HG03571 (cell line): ENCODE results near the gene AP2M1.
"Not testable (repeated sequence)": the region's sequence is repeated elsewhere in the genome, so short reads cannot be mapped to it uniquely, and the experiment has no call there.

Experiments
- ATAC-seq: cut with Tn5 transposase; IDR thresholded peaks from one replicate; pipeline ENCODE4 v1.9.1; 2021; ENCODE audit not compliant: unreplicated experiment

AP2M1 gene

DNA sequence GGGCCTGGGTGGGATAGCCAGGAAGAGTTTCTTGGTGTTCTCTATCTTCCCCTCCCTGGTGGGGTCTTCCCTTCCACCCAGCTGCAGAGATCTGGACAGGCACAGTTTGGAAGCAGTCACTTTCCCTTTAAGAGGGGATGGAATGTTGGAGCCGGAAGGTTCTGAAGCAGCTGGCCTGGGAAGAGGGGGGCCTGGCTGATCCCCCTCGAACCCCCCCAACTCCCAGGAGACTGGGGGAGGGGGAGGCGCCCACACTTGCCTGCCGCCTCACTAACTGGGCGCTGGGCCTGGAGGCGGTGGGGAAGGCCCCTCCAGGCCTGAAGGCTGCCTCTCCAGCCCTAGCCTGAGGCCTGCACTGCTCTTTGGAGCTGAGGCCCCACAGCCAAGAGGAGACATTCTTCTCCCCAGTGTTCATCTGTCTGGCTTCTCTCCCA is 18.1 kb upstream of the AP2M1 start:
- ATAC-seq, result no peak

DNA sequence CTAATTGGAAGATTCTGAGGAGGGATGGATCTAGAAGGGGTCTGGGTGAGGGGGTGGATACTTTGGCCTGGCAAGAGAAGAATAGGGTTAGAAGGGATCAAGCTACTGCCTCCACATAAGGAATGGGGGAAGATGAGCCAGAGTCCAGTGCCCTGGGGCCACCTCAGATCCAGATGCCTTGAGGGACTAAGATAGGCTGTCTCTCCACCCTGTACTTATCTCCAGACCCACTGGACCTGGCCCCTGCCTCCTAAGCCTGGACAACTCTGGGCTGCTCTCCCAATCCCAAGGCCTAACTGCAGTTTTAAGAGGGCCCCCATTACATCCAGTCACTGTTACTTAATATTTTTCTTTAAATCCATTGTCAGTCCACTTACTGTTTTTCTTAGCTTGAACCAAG is 17.4 kb upstream of the AP2M1 start:
- no peak for ATAC-seq

GRCh38 chr3:184158404-184158803 is 16.3 kb upstream of the AP2M1 start:
- ATAC-seq, result no peak

DNA sequence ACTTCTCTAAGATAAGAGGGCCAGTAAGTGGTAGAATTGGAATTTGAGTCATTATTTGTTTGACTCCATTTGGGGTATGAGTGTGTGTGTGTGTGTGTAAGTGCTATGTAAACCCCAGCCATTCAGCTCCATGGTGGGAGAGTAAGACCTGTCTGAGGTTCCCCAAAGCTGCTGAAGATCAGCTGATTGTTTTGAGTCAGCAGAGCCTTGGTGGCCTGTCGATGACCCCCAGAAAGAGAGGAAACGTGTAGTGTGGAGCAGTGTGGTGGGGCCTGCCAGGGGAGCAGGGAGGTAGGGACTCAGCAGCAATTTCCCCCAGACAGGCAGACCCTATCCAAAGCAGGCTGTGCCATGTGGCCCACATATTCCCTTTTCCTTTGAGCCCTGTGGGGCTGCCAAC is 14.2 kb upstream of the AP2M1 start:
- ATAC-seq, result no peak

DNA sequence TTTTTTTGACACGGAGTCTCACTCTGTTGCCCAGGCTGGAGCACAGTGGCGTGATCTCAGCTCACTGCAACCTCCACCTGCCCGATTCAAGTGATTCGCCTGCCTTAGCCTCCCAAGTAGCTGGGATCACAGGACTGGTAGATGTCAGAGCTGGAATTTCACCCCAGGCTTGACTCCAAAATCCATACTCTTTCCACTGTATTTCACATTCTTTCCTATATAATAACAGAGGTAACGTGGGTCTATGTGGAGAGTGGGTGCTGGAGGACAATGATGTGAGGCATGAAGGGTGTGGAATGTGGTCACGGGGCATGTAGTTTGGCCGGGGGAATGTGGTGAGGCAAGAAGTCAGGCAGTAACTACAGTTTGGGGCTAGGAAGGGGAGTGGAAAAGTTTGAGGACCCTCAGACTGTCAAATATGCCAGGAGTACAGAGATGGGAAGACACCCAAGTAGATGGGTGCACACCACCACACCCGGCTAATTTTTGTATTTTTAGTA is 12.0 kb upstream of the AP2M1 start:
- not testable (repeated sequence) for ATAC-seq

- no peak for ATAC-seq
These were observed 9.9 kb upstream of the AP2M1 start for GRCh38 chr3:184164648-184165330.

DNA sequence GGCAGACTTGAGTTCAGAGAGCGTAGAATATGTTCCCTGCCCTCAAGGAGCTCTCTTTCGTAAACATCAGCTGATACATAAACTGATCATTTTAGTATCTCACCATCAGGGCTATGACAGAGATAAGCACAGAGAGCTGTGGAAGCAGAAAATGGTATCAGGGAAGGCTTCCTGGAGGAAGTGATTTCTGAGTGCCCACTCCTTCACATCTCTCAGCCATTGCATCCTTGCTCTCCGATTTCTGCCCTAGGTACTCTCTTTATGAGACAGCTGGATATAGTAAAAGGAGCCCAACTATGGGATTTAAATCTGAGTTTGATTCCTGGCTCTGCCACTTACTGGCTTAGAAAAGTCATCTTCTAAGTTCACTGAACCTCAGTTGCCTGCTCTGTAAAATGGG is 9.1 kb upstream of the AP2M1 start:
- no peak for ATAC-seq

GRCh38 chr3:184166671-184167070 is 8.0 kb upstream of the AP2M1 start:
- no peak for ATAC-seq

- no peak for ATAC-seq
These were observed 6.9 kb upstream of the AP2M1 start for GRCh38 chr3:184167786-184168185.

GRCh38 chr3:184168363-184169120 is 6.1 kb upstream of the AP2M1 start:
- ATAC-seq, result no peak

- no peak for ATAC-seq
These were observed 4.5 kb upstream of the AP2M1 start for GRCh38 chr3:184169896-184170875.

DNA sequence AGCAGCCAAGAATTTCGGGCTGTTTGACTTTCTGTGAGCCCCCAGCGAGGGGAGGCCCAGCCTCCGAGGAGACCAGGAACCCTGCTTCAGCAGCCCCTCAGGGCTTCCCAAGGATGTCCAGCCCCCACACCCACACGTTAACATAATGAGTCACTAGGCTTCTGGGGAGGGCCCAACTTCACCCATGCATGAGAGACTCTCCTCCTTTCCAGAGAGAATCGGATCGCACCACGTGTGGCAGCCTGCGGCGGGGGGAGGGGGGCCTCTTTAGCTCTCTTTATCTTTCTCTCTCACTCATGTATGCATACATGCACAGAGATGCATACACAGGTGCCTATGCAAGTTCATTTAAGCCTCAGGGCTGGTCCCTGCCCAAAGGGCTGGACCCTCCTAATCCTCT is 3.1 kb upstream of the AP2M1 start:
- no peak for ATAC-seq

DNA sequence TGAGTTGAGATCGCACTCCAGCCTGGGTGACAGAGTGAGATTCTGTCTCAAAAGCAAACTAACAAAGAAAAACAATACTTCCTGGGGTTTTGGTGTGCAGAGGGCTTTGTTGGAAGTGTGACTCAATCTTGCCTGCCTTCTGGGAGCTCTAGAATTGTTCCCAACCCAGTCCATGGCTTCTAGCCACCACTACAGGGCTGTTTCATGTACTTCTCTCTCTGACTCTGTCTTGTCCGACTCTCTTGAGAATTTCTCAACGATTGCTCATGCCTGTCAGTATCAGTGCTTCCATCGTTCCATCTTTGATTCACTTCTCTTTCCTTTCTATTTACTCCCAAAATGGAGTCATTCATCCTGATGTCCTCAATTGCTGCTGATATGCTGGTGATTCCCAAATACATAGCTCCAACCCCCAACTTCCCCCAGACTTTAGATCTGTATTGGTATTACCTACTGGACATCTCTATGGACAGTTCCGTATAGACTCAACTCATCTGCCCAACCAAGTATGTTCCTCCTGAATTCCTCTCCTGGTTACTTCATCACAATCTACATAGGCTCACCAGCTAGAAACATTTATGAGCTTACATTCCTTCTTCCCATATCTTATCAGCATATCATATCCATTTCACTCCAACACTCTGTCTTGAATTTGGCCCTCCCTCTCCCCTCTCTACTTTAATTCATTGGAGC is 1.8 kb upstream of the AP2M1 start:
- no peak for ATAC-seq

- ATAC-seq, result no peak
These were observed 1.3 kb upstream of the AP2M1 start for GRCh38 chr3:184173374-184173722.

DNA sequence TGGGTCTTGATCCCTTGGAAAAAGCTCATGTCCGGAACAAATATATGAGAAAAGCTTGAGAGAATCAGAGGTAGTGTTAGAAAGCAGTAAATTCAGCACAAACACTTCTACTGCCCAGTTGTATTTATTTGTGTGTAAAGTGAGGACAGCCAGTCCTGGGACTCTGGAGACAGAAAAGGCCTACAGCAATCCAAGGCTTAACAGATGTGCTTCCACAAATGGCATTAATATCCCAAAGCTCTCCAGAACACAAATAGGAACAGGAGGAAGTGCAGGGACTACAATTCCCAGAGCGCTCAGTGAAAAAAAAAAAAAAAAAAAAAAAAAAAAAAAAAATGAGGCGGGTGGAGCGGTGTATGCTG is 390 bp upstream of the AP2M1 start:
- no peak for ATAC-seq

GRCh38 chr3:184175506-184175905 is 851 bp downstream of the AP2M1 start:
- ATAC-seq, result no peak

GRCh38 chr3:184175981-184176376 is 1.3 kb downstream of the AP2M1 start:
- no peak for ATAC-seq

GRCh38 chr3:184176377-184177330 is 2.0 kb downstream of the AP2M1 start:
- no peak for ATAC-seq

GRCh38 chr3:184177331-184177731 is 2.7 kb downstream of the AP2M1 start:
- no peak for ATAC-seq
